GM12892 (cell line): ENCODE data around the gene VPS4A.

Experiments used
- POLR2A ChIP-seq: IDR thresholded peaks from 2 replicates; pipeline ENCODE4 v1.6.1; 2011; ENCODE audit warnings: low read depth, low read length, control low read depth
- POLR2AphosphoS5 ChIP-seq: IDR thresholded peaks from 2 replicates; pipeline ENCODE4 v1.6.1; 2011; ENCODE audit warnings: low read depth, low read length, control low read depth

DNA sequence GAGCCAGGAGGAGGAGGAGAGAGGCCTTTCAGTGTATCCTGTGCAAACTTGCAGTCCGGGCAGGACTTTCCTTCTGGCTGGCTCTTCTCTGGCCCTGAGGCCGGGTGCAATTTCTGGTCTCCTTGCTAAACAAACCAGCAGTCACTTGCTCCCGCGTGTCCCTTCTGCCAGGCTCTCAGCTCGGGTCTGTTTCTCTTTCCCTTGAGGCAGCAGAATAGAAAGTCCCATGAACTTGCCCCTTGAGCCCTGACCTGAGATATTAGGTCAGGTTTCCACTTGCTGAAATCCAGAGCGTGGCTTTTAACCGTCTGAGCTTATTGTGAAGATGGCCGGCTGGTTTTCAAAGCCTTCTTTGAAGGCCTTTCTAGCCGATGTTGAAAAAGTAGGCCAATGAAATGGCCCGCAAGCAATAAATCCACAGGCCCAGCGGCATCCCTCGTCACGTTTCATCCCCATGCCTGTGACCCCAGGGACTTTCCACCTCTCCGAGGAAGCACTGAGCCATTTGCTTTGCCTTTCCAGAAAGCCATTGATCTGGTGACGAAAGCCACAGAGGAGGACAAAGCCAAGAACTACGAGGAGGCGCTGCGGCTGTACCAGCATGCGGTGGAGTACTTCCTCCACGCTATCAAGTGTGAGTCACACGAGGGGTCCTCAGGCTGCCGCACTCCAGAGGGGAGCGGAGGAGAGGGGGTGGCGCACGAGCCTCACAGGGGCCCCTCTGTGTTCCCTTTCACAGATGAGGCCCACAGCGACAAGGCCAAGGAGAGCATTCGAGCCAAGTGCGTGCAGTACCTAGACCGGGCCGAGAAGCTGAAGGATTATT, 4.5 kb downstream of the VPS4A start:
- TF ChIP-seq POLR2A (no peak), POLR2AphosphoS5 (no peak)
